ENCODE results near the gene ZFP91. TPM values are rescaled to one million over a fixed set of nuclear protein-coding genes. Genes with fewer than 3 reads are reported as not detected.
"Not testable (repeated sequence)": the region's sequence is repeated elsewhere in the genome, so short reads cannot be mapped to it uniquely, and the experiment has no call there.

The ZFP91 gene
- total RNA-seq, 2 experiments from 2014 or later = 46.5 to 46.7 TPM

DNA sequence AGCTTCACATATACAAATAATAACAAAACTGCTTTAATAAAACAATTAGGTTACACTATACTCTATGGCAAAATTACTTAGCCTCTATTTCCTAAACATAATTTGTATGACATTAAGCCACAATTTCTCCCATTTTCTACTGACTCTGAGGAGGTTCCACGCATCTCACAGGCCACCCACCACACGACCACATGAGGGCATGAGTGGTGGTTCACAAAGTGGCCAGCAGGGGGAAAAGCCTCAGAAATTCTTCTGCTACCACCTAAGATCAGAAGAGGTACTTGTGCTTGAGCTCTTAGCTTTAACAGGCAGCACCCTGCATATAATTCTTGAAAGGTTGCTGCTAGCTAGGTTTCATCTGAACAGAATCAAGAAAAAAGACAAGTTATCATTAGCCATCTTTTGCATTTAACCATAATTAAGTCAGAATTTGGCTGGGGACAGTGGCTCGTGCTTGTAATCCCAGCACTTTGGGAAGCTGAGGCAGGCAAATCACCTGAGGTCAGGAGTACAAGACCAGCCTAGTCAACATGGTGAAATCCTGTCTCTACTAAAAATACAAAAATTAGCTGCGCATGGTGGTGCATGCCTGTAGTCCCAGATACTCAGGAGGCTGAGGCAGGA is 10.9 kb upstream of the ZFP91 start:
- POLR2A ChIA-PET = interaction anchor here (0.6 to 7.0 kb wide), 7 partner anchors 9 to 220 kb away, joined by 3 to 108 read pairs (median 5); partner anchors contain the start of genes LPXN and ZFP91
- intact Hi-C loops (cut with DNase I, micrococcal nuclease) = loop anchor here (1.0 to 5.0 kb wide), 3 partner anchors 11 to 64 kb away; partner anchors contain the start of gene ZFP91 (in 1 of the 2)
- DNase-seq (peak; percentile 61 to 90 (median 75)), ATAC-seq (ENCODE audit: poor library complexity) (peak; percentile 98)
- Mint-ChIP-seq H3K36me3 (ENCODE audit: low read depth) (peaks cover 72% of the 10 kb centered on the region), H3K4me1 (ENCODE audit: low read depth) (peaks cover 64% of the 10 kb centered on the region), H3K4me3 (peak overlapping the region; percentile 65), H3K9me3 (no peaks in the 10 kb centered on the region), H3K27me3 (no peaks in the 10 kb centered on the region), H3K27ac (peak overlapping the region; percentile 57)
- H3K27me3 ChIP-seq (ENCODE audit: control insufficient read depth in 1 of 2, insufficient read depth in 2 of 2, low read length in 2 of 2) = no peaks in the 10 kb centered on the region
- H3K27ac ChIP-seq (ENCODE audit: low read depth in 1 of 2, low read length in 2 of 2) = no peak overlapping the region
- no peak overlapping the region for H3K4me3 ChIP-seq (ENCODE audit: low read length)
- peaks cover 49% of the 10 kb centered on the region for H3K4me1 ChIP-seq (ENCODE audit: insufficient read depth, low read length)
- CTCF ChIA-PET = interaction anchor here (0.7 to 3.1 kb wide), 22 partner anchors 9 to 604 kb away, joined by 3 to 53 read pairs (median 6); partner anchors contain the start of genes DTX4, LPXN and ZFP91
- H3K36me3 ChIP-seq (ENCODE audit: insufficient read depth, low read length) = peaks cover 56% of the 10 kb centered on the region
- no peaks in the 10 kb centered on the region for H3K9me3 ChIP-seq (ENCODE audit: control insufficient read depth in 1 of 2, insufficient read depth in 1 of 2, low read length in 2 of 2)
- TF ChIP-seq, protein P1, sequence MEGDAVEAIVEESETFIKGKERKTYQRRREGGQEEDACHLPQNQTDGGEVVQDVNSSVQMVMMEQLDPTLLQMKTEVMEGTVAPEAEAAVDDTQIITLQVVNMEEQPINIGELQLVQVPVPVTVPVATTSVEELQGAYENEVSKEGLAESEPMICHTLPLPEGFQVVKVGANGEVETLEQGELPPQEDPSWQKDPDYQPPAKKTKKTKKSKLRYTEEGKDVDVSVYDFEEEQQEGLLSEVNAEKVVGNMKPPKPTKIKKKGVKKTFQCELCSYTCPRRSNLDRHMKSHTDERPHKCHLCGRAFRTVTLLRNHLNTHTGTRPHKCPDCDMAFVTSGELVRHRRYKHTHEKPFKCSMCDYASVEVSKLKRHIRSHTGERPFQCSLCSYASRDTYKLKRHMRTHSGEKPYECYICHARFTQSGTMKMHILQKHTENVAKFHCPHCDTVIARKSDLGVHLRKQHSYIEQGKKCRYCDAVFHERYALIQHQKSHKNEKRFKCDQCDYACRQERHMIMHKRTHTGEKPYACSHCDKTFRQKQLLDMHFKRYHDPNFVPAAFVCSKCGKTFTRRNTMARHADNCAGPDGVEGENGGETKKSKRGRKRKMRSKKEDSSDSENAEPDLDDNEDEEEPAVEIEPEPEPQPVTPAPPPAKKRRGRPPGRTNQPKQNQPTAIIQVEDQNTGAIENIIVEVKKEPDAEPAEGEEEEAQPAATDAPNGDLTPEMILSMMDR (IDR thresholded peaks at IDR 0.05) = peak; percentile 81

DNA sequence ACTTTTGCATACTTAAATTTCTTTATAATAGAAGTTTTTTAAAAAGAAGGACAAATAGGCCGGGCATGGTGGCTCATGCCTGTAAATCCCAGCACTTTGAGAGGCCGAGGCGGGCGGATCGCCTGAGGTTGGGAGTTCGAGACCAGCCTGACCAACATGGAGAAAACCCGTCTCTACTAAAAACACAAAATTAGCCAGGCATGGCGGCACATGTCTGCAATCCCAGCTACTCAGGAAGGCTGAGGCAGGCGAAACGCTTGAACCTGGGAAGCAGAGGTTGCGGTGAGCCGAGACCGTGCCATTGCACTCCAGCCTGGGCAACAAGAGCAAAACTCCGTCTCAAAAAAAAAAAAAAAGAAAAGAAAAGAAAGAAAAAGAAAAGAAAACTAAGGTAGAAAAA is 6.0 kb upstream of the ZFP91 start:
- H3K4me3 ChIP-seq (ENCODE audit: low read length) = peak overlapping the region; percentile 63
- intact Hi-C loops (cut with DNase I, micrococcal nuclease) = loop anchor here in 1 of 2 experiments (5.0 to 10.0 kb wide), 3 partner anchors 34 to 1042 kb away; partner anchors contain the start of genes FAM111A and OSBP
- Mint-ChIP-seq H3K36me3 (ENCODE audit: low read depth) (peaks cover 58% of the 10 kb centered on the region), H3K4me1 (ENCODE audit: low read depth) (peaks cover 78% of the 10 kb centered on the region), H3K4me3 (peak overlapping the region; percentile 95), H3K27ac (peak overlapping the region; percentile 99)
- not testable (repeated sequence) for DNase-seq; H3K27me3 Mint-ChIP-seq; ATAC-seq (ENCODE audit: poor library complexity); H3K27me3 ChIP-seq (ENCODE audit: control insufficient read depth in 1 of 2, insufficient read depth in 2 of 2, low read length in 2 of 2); H3K9me3 ChIP-seq (ENCODE audit: control insufficient read depth in 1 of 2, insufficient read depth in 1 of 2, low read length in 2 of 2); H3K9me3 Mint-ChIP-seq
- ChIA-PET POLR2A (interaction anchor here (0.7 to 1.7 kb wide), 11 partner anchors 9 to 831 kb away, joined by 3 to 9 read pairs (median 4); partner anchors contain the start of gene SELENOH), CTCF (interaction anchor here (0.8 to 1.1 kb wide), 2 partner anchors 12 to 17 kb away, joined by 3 read pairs; no protein-coding TSS in a partner anchor)
- H3K36me3 ChIP-seq (ENCODE audit: insufficient read depth, low read length) = peaks cover 26% of the 10 kb centered on the region
- H3K4me1 ChIP-seq (ENCODE audit: insufficient read depth, low read length) = peaks cover 43% of the 10 kb centered on the region
- H3K27ac ChIP-seq (ENCODE audit: low read depth in 1 of 2, low read length in 2 of 2) = peak overlapping the region; percentile 100

DNA sequence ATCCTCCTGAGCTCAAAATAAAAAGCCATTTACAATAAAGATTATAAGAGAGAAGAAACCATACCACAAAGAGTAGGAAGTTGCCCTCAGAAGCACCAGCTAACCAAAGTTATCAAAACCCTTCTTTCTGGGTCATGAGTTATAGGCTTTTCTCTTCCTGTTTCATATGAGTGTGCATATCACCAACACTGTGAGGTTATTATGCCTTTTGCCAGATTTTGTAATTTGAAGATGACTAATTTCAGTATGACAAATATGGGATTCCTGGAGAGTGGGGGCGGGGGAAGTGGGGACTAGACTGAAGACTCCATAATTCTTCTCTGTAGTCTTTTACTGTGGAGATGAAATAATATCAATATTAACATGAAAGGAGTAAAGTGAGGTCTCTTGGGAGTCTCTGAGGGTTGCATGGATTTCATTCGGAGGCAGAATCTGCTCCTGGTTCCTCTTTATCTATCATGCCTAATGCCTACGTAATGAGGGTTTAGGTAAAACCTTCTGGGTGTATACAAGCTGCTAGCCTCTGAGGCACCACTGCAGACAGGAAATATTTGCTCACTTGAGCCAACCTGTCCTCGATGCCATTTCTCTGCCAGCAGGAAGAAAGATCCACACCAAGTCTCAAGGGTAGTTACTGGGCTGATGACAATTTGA is 5.3 kb upstream of the ZFP91 start:
- H3K4me1 Mint-ChIP-seq (ENCODE audit: low read depth) = peaks cover 71% of the 10 kb centered on the region
- H3K27me3 Mint-ChIP-seq = no peaks in the 10 kb centered on the region
- H3K9me3 Mint-ChIP-seq = no peaks in the 10 kb centered on the region
- H3K4me3 ChIP-seq (ENCODE audit: low read length) = peak overlapping the region; percentile 63
- no peaks in the 10 kb centered on the region for H3K9me3 ChIP-seq (ENCODE audit: control insufficient read depth in 1 of 2, insufficient read depth in 1 of 2, low read length in 2 of 2)
- peak overlapping the region; percentile 99 for H3K27ac Mint-ChIP-seq
- peak; percentile 19 for ATAC-seq (ENCODE audit: poor library complexity)
- intact Hi-C loops (cut with DNase I, micrococcal nuclease) = loop anchor here in 1 of 2 experiments (5.0 to 10.0 kb wide), 3 partner anchors 34 to 1041 kb away; partner anchors contain the start of genes FAM111A and OSBP
- H3K27me3 ChIP-seq (ENCODE audit: control insufficient read depth in 1 of 2, insufficient read depth in 2 of 2, low read length in 2 of 2) = no peaks in the 10 kb centered on the region
- H3K36me3 Mint-ChIP-seq (ENCODE audit: low read depth) = peaks cover 58% of the 10 kb centered on the region
- peaks cover 36% of the 10 kb centered on the region for H3K4me1 ChIP-seq (ENCODE audit: insufficient read depth, low read length)
- TF ChIP-seq, protein P1 (IDR thresholded peaks at IDR 0.05) = no peak
- DNase-seq = peak in 12 of 14 experiments; percentile 20 to 78 (median 50)
- ChIA-PET CTCF (interaction anchor here (0.8 to 1.3 kb wide), 3 partner anchors 13 to 485 kb away, joined by 3 read pairs; no protein-coding TSS in a partner anchor), POLR2A (interaction anchor here (0.7 to 1.7 kb wide), 11 partner anchors 10 to 832 kb away, joined by 3 to 9 read pairs (median 4); partner anchors contain the start of gene SELENOH)
- peak overlapping the region; percentile 100 for H3K27ac ChIP-seq (ENCODE audit: low read depth in 1 of 2, low read length in 2 of 2)
- peak overlapping the region; percentile 95 for H3K4me3 Mint-ChIP-seq
- H3K36me3 ChIP-seq (ENCODE audit: insufficient read depth, low read length) = peaks cover 23% of the 10 kb centered on the region

Data from CD4-positive, alpha-beta T cell (primary cell).